Cardiac fibroblast (primary cell): ENCODE measurements around the gene LGALS3BP.

ENCODE experiments used
- DNase-seq, 2 donors: peaks; one replicate each; pipeline versions ENCODE4 v3.0.0 to v3.0.0-alpha.2; 2010; ENCODE audit warnings: low read depth in 2 of 2
- H3K4me3 ChIP-seq, 2 donors: replicated peaks in 1 of 2; 1 replicate in 1 of 2; 2 replicates in 1 of 2; pipeline ENCODE4 v1.5.1; 2011; ENCODE audit warnings: low read depth in 2 of 2, low read length in 2 of 2, mild to moderate bottlenecking in 2 of 2, moderate library complexity in 1 of 2
- CTCF ChIP-seq: IDR thresholded peaks from one replicate; pipeline ENCODE4 v1.5.1; 2011; ENCODE audit warnings: low read depth, mild to moderate bottlenecking, low read length, inconsistent platforms

The LGALS3BP gene

GRCh38 chr17:79006046-79006445, 26.3 kb upstream of the LGALS3BP start:
- no peak for DNase-seq
- H3K4me3 ChIP-seq: no peak overlapping the region
- no peak for TF ChIP-seq CTCF

- no peak for TF ChIP-seq CTCF
- DNase-seq: no peak
- no peak overlapping the region for H3K4me3 ChIP-seq
Measured at GRCh38 chr17:79005063-79005861, 25.5 kb upstream of the LGALS3BP start.

- TF ChIP-seq CTCF: no peak
- no peak overlapping the region for H3K4me3 ChIP-seq
- no peak for DNase-seq
Measured at GRCh38 chr17:79003661-79004411, 24.1 kb upstream of the LGALS3BP start.

GRCh38 chr17:79002796-79003593, 23.3 kb upstream of the LGALS3BP start:
- no peak for TF ChIP-seq CTCF
- no peak overlapping the region for H3K4me3 ChIP-seq
- no peak for DNase-seq

GRCh38 chr17:79002291-79002690, 22.6 kb upstream of the LGALS3BP start:
- DNase-seq: no peak
- no peak for TF ChIP-seq CTCF
- H3K4me3 ChIP-seq: no peak overlapping the region

- no peak overlapping the region for H3K4me3 ChIP-seq
- no peak for DNase-seq
- TF ChIP-seq CTCF: no peak
Measured at GRCh38 chr17:79001190-79002020, 21.7 kb upstream of the LGALS3BP start.
